Keratinocyte (primary cell): ENCODE measurements around the gene AAMDC. TPM values are rescaled to one million over a fixed set of nuclear protein-coding genes. Genes with fewer than 3 reads are reported as not detected.
"Not testable (repeated sequence)": the region's sequence is repeated elsewhere in the genome, so short reads cannot be mapped to it uniquely, and the experiment has no call there.

Experiments
- DNase-seq: peaks from one replicate; pipeline ENCODE4 v3.0.0-alpha.2; 2011; ENCODE audit warnings: low read depth, missing footprints, low spot score
- FAIRE-seq: peaks from 2 replicates; lab custom pipeline; 2011; peaks lifted over from hg19 to GRCh38; lab: Jason Lieb, UNC
- H2AFZ ChIP-seq: 2 replicates; pipeline ENCODE4 v1.6.0; 2012; ENCODE audit warnings: low read length, control low read depth, inconsistent platforms; ENCODE audit not compliant: control insufficient read depth
- H3K27ac ChIP-seq: 2 replicates; pipeline ENCODE4 v1.5.1; 2011; ENCODE audit warnings: low read length; ENCODE audit not compliant: control insufficient read depth, insufficient read depth
- H3K27me3 ChIP-seq: 3 replicates; pipeline ENCODE4 v1.6.0; 2011; ENCODE audit warnings: low read length; ENCODE audit not compliant: control insufficient read depth, insufficient read depth; ENCODE audit errors: extremely low read depth
- H3K36me3 ChIP-seq, 2 experiments: 2 replicates in 1 of 2; 3 replicates in 1 of 2; pipeline ENCODE4 v1.5.1; 2011; ENCODE audit warnings: low read length in 2 of 2, mild to moderate bottlenecking in 1 of 2; ENCODE audit not compliant: control insufficient read depth in 2 of 2, insufficient read depth in 2 of 2; ENCODE audit errors: extremely low read depth in 1 of 2
- H3K4me1 ChIP-seq: 3 replicates; pipeline ENCODE4 v1.5.1; 2011; ENCODE audit warnings: low read length; ENCODE audit not compliant: control insufficient read depth, insufficient read depth; ENCODE audit errors: extremely low read depth
- H3K4me2 ChIP-seq: 3 replicates; pipeline ENCODE4 v1.6.0; 2011; ENCODE audit warnings: low read depth, low read length; ENCODE audit not compliant: control insufficient read depth, insufficient read depth; ENCODE audit errors: extremely low read depth
- H3K4me3 ChIP-seq, 3 experiments: fragments of 200-600 bp in 1 of 3; sonication (generic) in 1 of 3; 2 replicates in 2 of 3; 3 replicates in 1 of 3; pipeline ENCODE4 v1.5.1; 2011 to 2016; ENCODE audit warnings: low read length in 3 of 3, mild to moderate bottlenecking in 3 of 3, control low read depth in 2 of 3, inconsistent platforms in 1 of 3, low read depth in 1 of 3, mixed read lengths in 1 of 3, mixed run types in 1 of 3, moderate library complexity in 1 of 3; ENCODE audit not compliant: control insufficient read depth in 2 of 3, insufficient read depth in 2 of 3; ENCODE audit errors: extremely low read depth in 1 of 3
- H3K79me2 ChIP-seq: 2 replicates; pipeline ENCODE4 v1.6.0; 2012; ENCODE audit warnings: low read length; ENCODE audit not compliant: control insufficient read depth, insufficient read depth
- H3K9ac ChIP-seq: 3 replicates; pipeline ENCODE4 v1.6.0; 2011; ENCODE audit warnings: low read length; ENCODE audit not compliant: control insufficient read depth, insufficient read depth; ENCODE audit errors: extremely low read depth
- H3K9me1 ChIP-seq: 3 replicates; pipeline ENCODE4 v1.6.0; 2011; ENCODE audit warnings: low read length; ENCODE audit not compliant: control insufficient read depth, insufficient read depth; ENCODE audit errors: extremely low read depth
- H3K9me3 ChIP-seq: 2 replicates; pipeline ENCODE4 v1.5.1; 2012; ENCODE audit warnings: low read depth, low read length; ENCODE audit not compliant: control insufficient read depth
- H4K20me1 ChIP-seq: 3 replicates; pipeline ENCODE4 v1.6.0; 2011; ENCODE audit warnings: low read length; ENCODE audit not compliant: control insufficient read depth, insufficient read depth; ENCODE audit errors: extremely low read depth
- CTCF ChIP-seq, 3 experiments: IDR thresholded peaks in 1 of 3; conservative IDR thresholded peaks in 1 of 3; optimal IDR thresholded peaks in 1 of 3; 2 replicates in 2 of 3; 3 replicates in 1 of 3; pipeline versions ENCODE3 to v1.5.1; 2011; ENCODE audit warnings: low read length in 3 of 3, mild to moderate bottlenecking in 3 of 3, moderate library complexity in 2 of 3, control low read depth in 1 of 3, inconsistent platforms in 1 of 3; ENCODE audit not compliant: insufficient read depth in 2 of 3; ENCODE audit errors: extremely low read depth in 1 of 3
- EZH2 ChIP-seq: IDR thresholded peaks from one replicate; pipeline ENCODE4 v1.6.1; 2012; ENCODE audit warnings: inconsistent platforms, mild to moderate bottlenecking, low read length, moderate library complexity
- dilution Hi-C: fragments of 300-500 bp; cut with MboI; formaldehyde crosslinking; loops from one replicate; pipeline ENCODE4 v1.7.0; 2020; ENCODE audit warnings: low sequenced_read_pairs; ENCODE audit not compliant: extremely low pct_ligation_motif_present
- polyA plus RNA-seq, 5 experiments: library from polyadenylated mRNA; depleted of rRNA in 3 of 5; stranded (reverse) in 3 of 5; stranded (forward) in 1 of 5; unstranded in 1 of 5; fragments of >200 nt; gene quantifications; 1 replicate in 1 of 5; 2 replicates in 3 of 5; 3 replicates in 1 of 5; pipeline versions ENCODE4 v1.2.1 to v1.2.3, GENCODE V29; 2011 to 2012; ENCODE audit warnings: missing spikeins in 2 of 5, low read depth in 1 of 5, low replicate concordance in 1 of 5

Gene AAMDC
- polyA plus RNA-seq, 1 donor (not counting 4 experiments of a cell fraction or from before 2014, with no cell fraction given), result 22.4 TPM

- Histone ChIP-seq H3K9me3 (no peaks in the 10 kb centered on the region), H3K4me3 (no peak overlapping the region), H3K27ac (no peak overlapping the region), H3K27me3 (no peaks in the 10 kb centered on the region), H3K79me2 (no peaks in the 10 kb centered on the region), H3K4me1 (no peaks in the 10 kb centered on the region), H4K20me1 (no peaks in the 10 kb centered on the region), H3K9me1 (no peaks in the 10 kb centered on the region), H3K9ac (no peak overlapping the region), H3K4me2 (no peak overlapping the region), H2AFZ (no peak overlapping the region), H3K36me3 (peaks cover 0 to 4% of the 10 kb centered on the region in 2 experiments)
- TF ChIP-seq EZH2 (no peak), CTCF (optimal IDR thresholded peaks at IDR 0.05 in 1 of 3, IDR thresholded peaks at IDR 0.05 in 1 of 3, conservative IDR thresholded peaks at IDR 0.05 in 1 of 3; ENCODE audit: extremely low read depth in 1 of 3, insufficient read depth in 2 of 3, low read length in 3 of 3) (no peak)
- no peak for FAIRE-seq
- dilution Hi-C loops, result no loop called here
- DNase-seq, result no peak
Measured at GRCh38 chr11:77886401-77886800, 65.5 kb downstream of the AAMDC start.

DNA sequence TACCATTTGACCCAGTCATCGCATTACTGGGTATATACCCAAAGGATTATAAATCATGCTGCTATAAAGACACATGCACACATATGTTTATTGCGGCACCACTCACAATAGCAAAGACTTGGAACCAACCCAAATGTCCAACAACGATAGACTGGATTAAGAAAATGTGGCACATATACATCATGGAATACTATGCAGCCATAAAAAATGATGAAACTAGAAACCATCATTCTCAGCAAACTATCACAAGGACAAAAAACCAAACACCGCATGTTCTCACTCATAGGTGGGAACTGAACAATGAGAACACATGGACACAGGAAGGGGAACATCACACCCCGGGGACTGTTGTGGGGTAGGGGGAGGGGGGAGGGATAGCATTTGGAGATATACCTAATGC is 68.1 kb downstream of the AAMDC start:
- FAIRE-seq, H3K27me3 ChIP-seq, DNase-seq, H3K36me3 ChIP-seq, H3K4me2 ChIP-seq, H3K79me2 ChIP-seq, dilution Hi-C loops, H3K4me3 ChIP-seq, H3K9me3 ChIP-seq, H3K27ac ChIP-seq, H2AFZ ChIP-seq, H3K4me1 ChIP-seq, H3K9me1 ChIP-seq, H3K9ac ChIP-seq, H4K20me1 ChIP-seq: not testable (repeated sequence)

DNA sequence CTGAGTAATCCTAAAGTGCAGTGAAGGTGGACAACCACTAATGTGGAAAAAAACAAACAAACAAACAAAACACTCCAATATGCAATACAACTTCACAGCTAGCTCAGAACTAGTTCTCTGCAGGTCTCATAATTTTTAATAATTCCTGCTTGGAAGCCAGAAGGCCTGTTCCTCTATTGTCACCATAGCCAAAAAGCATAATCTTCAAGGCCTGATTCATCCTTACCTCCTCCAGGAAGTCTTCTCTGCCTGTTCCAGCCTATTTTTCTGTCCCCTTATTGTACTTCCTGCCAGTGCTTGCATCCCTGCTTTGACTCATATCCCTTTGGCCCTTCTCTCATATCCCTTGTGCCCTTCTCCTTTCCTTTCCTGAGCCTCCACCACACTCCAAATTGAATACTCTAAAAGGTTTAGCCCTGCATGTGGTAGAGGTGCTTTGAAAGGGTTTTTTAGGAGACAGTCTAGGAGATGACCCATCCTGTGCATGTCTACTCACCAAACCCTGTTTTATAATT is 69.2 kb downstream of the AAMDC start:
- H3K4me1 ChIP-seq, H4K20me1 ChIP-seq, H3K79me2 ChIP-seq, H3K27ac ChIP-seq, DNase-seq, H3K4me2 ChIP-seq, H3K9ac ChIP-seq, H3K9me1 ChIP-seq, dilution Hi-C loops, FAIRE-seq, H3K4me3 ChIP-seq, H3K27me3 ChIP-seq, H3K36me3 ChIP-seq, H2AFZ ChIP-seq, H3K9me3 ChIP-seq: not testable (repeated sequence)

- dilution Hi-C loops, H3K79me2 ChIP-seq, H3K27ac ChIP-seq, H3K4me2 ChIP-seq, H3K9me1 ChIP-seq, H3K36me3 ChIP-seq, H3K4me3 ChIP-seq, FAIRE-seq, H3K9me3 ChIP-seq, DNase-seq, H3K4me1 ChIP-seq, H4K20me1 ChIP-seq, H2AFZ ChIP-seq, H3K27me3 ChIP-seq, H3K9ac ChIP-seq: not testable (repeated sequence)
Measured at GRCh38 chr11:77890619-77891056, 69.7 kb downstream of the AAMDC start.
